ENCODE measurements around the gene MYG1. TPM values are rescaled to one million over a fixed set of nuclear protein-coding genes. Genes with fewer than 3 reads are reported as not detected.
A peak's percentile ranks its signal among the peaks of the same experiment; 100 is the strongest.

MYG1 gene
- total and polyA plus RNA-seq, 2 of the 13 experiments (the other 11 are each of a cell fraction or from before 2014, with no cell fraction given) = 38.6 to 58.0 TPM

DNA sequence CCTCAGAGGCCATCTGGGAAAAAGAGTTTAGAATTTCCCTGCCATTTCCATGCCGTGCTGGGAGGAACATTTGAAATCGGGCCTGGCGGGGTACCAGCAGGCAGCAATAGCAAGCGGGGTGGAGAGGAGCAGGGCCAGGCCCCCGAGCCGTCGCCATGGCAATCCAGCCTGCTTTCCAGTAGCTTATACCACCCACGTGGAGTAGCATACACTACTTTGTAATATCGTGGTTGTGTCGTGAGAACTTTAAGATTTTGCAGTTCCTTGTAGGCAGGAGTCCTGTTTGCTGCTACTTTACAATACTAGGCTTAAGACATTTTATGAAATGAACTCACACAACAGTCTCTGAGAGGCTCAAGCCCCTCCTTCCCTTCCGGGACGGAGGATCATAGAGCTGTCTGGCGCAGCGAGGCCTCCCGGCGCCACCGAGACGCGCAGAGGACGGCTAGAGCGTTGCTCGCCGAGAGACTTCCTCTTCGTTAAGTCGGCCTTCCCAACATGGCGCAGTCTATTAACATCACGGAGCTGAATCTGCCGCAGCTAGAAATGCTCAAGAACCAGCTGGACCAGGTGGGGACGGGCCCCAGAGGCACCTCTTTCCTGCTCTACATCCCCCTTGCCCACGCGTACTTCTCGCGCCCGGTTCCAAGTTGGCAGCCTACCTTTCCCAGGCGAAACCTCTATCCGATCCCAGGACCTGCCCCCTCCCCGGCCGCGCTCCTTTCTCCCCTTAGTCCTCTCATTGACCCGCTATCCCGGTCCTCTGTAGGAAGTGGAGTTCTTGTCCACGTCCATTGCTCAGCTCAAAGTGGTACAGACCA is 4.2 kb upstream of the MYG1 start, which contains the start of gene PFDN5 (continued):
- TF ChIP-seq TCF7L2 (IDR thresholded peaks at IDR 0.05; ENCODE audit: low read depth, low read length) (no peak), ZZZ3 (CRISPR knock-in tag; IDR thresholded peaks at IDR 0.05; ENCODE audit: borderline replicate concordance) (peak; percentile 81; the same call in 1 of the 2 replicates), ZNF83 (CRISPR knock-in tag; IDR thresholded peaks at IDR 0.05; ENCODE audit: borderline replicate concordance) (no peak), MZF1 (CRISPR knock-in tag; IDR thresholded peaks at IDR 0.05; ENCODE audit: borderline replicate concordance) (no peak), ATF7-NPFF (CRISPR knock-in tag; IDR thresholded peaks at IDR 0.05; ENCODE audit: low read depth) (no peak; the same call in 1 of the 2 replicates), TCF7 (IDR thresholded peaks at IDR 0.05; ENCODE audit: low read depth) (no peak), MAFF (IDR thresholded peaks at IDR 0.05; ENCODE audit: low read depth, low read length) (no peak), ZNF33B (CRISPR knock-in tag; IDR thresholded peaks at IDR 0.05) (no peak), ZFAT (CRISPR knock-in tag; conservative IDR thresholded peaks at IDR 0.05) (no peak), HIVEP1 (CRISPR knock-in tag; IDR thresholded peaks at IDR 0.05) (no peak), WIZ (CRISPR knock-in tag; IDR thresholded peaks at IDR 0.05) (no peak), HNRNPL (IDR thresholded peaks at IDR 0.05; ENCODE audit: low read depth, low read length) (no peak), HMG20B (CRISPR knock-in tag; conservative IDR thresholded peaks at IDR 0.05) (no peak), HES4 (CRISPR knock-in tag; IDR thresholded peaks at IDR 0.05; ENCODE audit: borderline replicate concordance) (no peak), TAF1 (CRISPR knock-in tag; IDR thresholded peaks at IDR 0.05) (peak; percentile 97), ZNF143 (CRISPR knock-in tag; IDR thresholded peaks at IDR 0.05) (0 out of 2 replicates have a peak, but pooled peaks have one; percentile 37), SMARCE1 (IDR thresholded peaks at IDR 0.05; ENCODE audit: borderline replicate concordance) (no peak), ZBTB8A (CRISPR knock-in tag; IDR thresholded peaks at IDR 0.05; ENCODE audit: borderline replicate concordance, low read depth) (no peak), POLR2A (IDR thresholded peaks at IDR 0.05; ENCODE audit: insufficient read depth in 1 of 2, low read depth in 2 of 2, low read length in 2 of 2) (peak; percentile 84 to 88), SOX13 (IDR thresholded peaks at IDR 0.05) (no peak), SOX13 (CRISPR knock-in tag; conservative IDR thresholded peaks at IDR 0.05 in 1 of 2, IDR thresholded peaks at IDR 0.05 in 1 of 2) (peak in 1 of 2 experiments; percentile 30; a peak in 1 of 4 replicates)
- TF ChIP-seq, protein P1, sequence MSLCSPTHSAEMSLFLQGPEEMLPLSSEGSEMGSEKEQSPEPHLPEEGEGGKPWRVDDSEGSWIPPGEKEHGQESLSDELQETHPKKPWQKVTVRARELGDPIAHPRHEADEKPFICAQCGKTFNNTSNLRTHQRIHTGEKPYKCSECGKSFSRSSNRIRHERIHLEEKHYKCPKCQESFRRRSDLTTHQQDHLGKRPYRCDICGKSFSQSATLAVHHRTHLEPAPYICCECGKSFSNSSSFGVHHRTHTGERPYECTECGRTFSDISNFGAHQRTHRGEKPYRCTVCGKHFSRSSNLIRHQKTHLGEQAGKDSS (CRISPR knock-in tag; IDR thresholded peaks at IDR 0.05; ENCODE audit: borderline replicate concordance, low read depth) = no peak
- TF ChIP-seq, protein P2, sequence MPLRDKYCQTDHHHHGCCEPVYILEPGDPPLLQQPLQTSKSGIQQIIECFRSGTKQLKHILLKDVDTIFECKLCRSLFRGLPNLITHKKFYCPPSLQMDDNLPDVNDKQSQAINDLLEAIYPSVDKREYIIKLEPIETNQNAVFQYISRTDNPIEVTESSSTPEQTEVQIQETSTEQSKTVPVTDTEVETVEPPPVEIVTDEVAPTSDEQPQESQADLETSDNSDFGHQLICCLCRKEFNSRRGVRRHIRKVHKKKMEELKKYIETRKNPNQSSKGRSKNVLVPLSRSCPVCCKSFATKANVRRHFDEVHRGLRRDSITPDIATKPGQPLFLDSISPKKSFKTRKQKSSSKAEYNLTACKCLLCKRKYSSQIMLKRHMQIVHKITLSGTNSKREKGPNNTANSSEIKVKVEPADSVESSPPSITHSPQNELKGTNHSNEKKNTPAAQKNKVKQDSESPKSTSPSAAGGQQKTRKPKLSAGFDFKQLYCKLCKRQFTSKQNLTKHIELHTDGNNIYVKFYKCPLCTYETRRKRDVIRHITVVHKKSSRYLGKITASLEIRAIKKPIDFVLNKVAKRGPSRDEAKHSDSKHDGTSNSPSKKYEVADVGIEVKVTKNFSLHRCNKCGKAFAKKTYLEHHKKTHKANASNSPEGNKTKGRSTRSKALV (CRISPR knock-in tag; IDR thresholded peaks at IDR 0.05) = 0 out of 2 replicates have a peak, but pooled peaks have one; percentile 48
- TF ChIP-seq, protein P3, sequence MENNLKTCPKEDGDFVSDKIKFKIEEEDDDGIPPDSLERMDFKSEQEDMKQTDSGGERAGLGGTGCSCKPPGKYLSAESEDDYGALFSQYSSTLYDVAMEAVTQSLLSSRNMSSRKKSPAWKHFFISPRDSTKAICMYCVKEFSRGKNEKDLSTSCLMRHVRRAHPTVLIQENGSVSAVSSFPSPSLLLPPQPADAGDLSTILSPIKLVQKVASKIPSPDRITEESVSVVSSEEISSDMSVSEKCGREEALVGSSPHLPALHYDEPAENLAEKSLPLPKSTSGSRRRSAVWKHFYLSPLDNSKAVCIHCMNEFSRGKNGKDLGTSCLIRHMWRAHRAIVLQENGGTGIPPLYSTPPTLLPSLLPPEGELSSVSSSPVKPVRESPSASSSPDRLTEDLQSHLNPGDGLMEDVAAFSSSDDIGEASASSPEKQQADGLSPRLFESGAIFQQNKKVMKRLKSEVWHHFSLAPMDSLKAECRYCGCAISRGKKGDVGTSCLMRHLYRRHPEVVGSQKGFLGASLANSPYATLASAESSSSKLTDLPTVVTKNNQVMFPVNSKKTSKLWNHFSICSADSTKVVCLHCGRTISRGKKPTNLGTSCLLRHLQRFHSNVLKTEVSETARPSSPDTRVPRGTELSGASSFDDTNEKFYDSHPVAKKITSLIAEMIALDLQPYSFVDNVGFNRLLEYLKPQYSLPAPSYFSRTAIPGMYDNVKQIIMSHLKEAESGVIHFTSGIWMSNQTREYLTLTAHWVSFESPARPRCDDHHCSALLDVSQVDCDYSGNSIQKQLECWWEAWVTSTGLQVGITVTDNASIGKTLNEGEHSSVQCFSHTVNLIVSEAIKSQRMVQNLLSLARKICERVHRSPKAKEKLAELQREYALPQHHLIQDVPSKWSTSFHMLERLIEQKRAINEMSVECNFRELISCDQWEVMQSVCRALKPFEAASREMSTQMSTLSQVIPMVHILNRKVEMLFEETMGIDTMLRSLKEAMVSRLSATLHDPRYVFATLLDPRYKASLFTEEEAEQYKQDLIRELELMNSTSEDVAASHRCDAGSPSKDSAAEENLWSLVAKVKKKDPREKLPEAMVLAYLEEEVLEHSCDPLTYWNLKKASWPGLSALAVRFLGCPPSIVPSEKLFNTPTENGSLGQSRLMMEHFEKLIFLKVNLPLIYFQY (CRISPR knock-in tag; IDR thresholded peaks at IDR 0.05; ENCODE audit: borderline replicate concordance) = 0 out of 2 replicates have a peak, but pooled peaks have one; percentile 44

All from HepG2 (cell line).